Stimulated activated CD8-positive, alpha-beta memory T cell treated with anti-CD3 and anti-CD28 coated beads, Interleukin-15, amount 100 ng/mL, for 4 hours (primary cell): ENCODE results near the gene SLC14A1.
A peak's percentile ranks its signal among the peaks of the same experiment; 100 is the strongest.
"Not testable (repeated sequence)": the region's sequence is repeated elsewhere in the genome, so short reads cannot be mapped to it uniquely, and the experiment has no call there.

Source experiments
- DNase-seq, 2 donors: peaks; one replicate each; pipeline ENCODE4 v3.0.0-alpha.2; 2020; ENCODE audit warnings: low read depth in 2 of 2

Gene SLC14A1

DNA sequence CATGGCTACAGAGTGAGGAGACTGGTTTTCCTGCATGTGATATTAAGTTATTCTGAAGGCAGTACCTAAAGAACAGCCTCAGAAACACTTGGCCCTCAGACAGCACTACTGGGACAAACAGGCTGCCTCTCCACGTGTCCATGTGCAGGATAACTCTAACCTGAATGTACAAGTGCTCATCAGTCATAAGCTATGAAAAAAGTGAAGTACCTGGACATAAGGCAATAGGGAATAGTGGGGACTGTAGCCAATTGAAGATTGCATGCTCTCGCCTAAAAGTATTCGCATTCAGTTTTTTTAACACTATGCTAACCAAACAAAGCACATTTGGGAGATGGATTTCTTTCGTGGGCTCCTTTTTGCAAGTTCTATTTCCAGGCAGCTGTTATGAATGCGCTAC, 33.0 kb downstream of the SLC14A1 start:
- no peak for DNase-seq

DNA sequence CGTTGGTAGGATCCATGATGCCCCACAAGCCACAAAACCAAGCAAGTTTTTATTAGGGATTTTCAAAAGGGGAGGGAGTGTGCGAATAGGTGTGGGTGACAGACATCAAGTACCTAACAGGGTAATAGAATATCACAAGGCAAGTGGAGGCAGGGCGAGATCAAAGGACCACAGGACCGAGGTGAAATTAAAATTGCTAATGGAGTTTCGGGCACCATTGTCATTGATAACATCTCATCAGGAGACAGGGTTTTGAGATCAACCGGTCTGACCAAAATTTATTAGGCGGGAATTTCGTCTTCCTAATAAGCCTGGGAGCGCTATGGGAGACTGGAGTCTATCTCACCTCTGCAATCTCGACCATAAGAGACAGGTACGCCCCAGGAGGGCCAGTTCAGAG, 33.7 kb downstream of the SLC14A1 start:
- not testable (repeated sequence) for DNase-seq

DNA sequence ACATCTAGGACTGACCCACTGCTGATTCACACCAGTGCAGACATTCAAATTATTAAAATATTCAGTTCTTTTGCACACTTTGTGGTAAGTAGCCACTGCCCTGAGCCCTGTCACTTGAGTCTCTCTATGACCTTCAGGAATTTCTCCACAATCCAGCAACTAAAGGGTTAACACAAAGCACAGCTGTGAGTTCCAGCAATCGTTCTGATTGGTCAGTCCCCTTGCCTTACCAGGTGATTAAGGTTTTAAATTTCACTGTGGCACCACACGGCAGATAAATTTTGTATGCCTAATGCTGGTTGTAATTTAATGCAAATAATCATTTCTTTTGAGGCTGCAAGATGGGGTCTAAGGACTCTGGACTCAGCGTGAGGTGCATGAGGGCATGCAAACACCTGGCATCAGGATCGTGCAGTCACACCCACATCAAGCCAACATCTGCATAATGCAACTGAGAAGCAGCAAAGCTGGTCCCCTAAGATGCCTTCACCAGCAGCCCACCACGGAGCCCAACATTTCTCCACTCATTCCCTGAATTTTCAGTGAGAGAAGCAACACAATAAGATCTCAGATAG, 36.6 kb downstream of the SLC14A1 start:
- no peak for DNase-seq

DNA sequence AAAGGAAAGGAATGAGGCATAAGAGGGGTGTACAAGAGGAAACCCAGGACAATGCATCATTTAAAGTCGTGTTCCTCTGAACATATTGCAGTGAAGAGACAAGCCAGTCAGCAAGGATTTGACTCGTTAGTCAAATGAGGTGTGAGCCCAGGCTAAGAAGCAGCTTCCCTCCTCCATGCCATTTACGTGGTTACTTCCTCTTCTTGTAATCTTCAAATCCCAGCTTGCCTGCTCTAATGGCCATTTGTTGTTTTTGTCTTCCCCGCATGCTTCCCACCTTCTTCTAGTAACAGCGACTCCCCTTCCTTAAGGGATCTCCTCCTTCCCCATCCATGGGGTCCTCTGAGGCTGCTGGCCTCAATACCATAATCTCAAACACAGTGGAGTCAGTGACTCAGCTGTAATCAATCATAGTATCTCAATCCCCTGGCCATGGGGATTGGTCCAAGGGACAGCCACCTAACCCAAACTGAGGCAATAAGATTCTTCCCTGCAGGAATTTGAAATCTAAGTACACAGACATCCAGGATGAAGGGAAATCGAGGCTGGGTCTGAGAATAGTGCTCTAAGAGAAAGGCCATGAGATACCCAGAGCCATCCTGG, 37.6 kb downstream of the SLC14A1 start:
- no peak for DNase-seq

DNA sequence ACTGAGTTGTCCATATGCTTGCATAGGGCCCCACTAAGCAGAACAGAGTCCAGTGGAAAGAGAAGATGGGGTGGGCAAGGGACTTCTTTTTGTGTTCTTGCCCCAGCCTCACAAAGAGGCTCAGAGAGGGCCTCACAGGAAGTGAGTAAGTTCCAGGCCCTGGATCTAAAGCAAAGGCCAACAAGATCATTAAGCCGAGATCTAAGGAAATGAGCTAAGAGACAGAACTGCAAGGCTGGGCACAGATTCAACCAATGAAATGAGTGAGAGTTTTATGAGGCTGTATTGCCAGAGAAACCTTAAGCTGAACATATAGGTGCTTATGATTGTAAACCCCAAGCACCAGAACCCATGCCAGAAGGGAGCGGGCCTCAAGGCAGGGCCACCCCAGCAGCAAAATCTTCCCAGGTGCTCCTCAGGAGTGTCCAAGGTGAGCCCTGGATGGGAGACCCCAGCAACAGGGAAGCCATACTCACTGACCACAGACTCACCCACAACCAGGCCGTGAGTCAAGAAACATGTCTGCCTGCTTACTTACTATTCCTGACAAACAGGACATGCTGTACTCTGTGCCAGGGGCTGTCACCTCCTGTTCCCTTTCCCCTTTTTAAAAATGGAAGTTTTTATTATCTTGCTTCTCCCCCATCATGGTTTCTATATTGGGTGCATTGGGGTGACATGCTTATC, 40.2 kb downstream of the SLC14A1 start:
- DNase-seq, result no peak

DNA sequence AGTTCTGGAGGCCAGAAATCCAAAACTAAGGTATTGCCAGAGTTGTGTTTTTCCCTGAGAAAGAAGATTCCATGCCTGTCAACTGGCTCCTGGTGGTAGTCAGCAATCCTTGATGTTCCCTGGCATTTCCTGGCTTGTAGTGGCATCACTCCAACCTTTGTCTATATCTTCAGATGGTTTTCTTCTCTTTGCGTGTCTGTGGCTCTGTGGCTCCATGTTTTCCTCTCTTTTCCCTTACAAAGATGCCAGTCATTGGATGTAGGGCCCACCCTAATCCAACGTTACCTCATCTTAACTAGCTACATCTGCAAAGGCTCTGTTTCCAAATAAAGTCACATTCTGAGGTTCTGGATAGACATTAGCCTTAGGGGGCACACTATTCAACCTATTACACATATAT, 41.8 kb downstream of the SLC14A1 start:
- DNase-seq, result no peak

DNA sequence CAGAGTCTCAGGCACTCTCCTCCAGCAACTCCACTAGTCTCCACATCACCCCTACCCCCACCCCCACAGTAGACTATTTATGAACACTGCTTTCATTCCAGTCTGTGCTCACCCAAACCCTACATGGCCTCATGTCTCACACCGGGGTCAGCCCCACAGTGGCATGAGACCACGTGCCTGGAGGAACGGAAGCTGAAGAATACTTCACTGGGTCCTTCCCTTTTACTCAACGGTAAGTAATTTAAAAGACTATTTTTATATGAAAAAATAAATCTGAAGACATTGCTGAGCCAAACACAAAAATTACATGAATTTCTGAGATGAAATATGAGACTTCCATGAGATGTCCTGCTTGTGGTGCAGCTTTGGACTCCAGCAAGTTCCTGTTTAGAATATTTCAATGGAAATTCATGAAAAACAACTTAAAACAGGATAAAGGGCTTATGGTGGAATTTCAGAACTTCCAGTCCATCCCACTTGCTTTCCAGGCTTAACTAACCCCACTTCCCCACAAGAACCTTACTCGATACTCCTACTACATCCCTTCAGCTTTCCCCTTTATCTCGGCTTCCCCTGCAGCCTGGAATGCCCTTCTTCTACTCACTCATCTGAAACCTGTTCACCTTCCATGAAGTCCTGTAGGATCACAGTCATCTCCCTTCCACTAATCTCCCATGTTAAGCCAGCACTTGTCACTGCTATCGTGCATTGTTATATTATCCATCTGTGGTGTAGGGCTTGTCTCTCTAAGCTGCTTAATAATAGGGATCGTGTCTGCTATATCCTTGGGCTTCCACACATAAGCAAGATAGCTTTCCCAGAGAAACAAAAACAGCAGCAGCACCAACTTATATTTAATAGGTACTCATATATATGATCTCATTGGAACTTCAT, 47.9 kb downstream of the SLC14A1 start:
- DNase-seq, result no peak

DNA sequence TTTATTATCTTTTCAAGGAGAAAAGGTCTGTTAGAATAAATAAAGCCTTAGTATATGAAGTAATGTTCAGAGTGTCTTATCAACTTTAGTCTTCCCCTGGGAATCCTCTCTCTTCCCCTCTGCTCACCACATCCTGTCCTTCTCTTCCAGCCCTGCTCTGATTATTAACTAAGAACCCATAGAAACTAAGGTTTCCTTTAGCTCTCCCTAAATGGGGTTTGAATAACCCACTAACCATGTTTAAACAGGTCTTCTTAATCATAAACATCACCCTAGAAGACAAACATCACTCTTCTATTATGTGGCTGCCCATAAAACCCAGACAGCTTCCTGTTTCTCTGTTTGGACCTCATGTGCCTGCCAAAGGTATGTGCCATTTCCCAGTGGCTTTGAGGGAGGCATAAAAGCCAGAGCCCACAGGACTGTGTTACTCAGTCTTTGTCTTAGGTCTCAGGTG, 50.1 kb downstream of the SLC14A1 start:
- DNase-seq, result no peak

DNA sequence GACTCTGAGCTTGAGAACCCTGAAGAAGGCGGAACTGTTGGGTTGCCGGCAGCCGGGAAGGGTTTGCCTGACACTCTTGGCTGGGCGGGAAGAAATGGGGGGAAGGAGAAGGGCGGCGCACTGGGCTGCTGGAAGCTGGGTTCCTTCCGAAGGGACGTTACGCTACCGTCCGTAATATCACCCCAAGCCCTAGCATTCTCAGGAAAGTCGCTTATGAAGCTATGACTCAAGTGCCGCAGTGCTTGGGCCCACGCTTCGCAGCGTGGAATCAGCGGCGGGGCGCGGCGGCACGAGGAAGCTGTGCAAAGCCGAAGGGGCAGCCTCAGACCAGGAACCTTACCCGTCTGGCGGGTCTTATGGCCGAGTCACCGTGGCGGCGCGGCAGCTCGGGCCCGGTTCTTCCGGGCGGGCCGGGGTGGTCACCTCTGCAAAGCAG, 51.3 kb downstream of the SLC14A1 start:
- peak; percentile 7 to 14 for DNase-seq

DNA sequence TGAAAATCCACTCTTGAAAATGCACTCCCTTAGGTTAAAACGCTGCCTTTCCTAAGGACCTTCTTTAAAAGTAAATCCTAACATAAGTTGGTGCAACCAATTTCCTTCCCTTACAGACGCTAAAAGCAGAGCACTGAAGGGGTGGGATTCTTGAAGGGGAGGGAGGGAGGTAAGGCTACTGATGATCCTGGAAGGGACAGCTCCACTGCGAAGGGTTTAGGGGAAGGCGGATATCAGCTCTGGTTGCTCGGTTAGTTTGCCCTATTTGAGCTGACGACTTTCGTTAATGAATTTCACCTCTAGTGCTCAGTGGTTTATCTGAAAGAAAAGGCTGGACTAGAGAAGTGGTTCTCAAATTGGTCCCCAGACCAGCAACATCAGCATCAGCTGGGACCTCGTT, 51.8 kb downstream of the SLC14A1 start:
- no peak for DNase-seq

DNA sequence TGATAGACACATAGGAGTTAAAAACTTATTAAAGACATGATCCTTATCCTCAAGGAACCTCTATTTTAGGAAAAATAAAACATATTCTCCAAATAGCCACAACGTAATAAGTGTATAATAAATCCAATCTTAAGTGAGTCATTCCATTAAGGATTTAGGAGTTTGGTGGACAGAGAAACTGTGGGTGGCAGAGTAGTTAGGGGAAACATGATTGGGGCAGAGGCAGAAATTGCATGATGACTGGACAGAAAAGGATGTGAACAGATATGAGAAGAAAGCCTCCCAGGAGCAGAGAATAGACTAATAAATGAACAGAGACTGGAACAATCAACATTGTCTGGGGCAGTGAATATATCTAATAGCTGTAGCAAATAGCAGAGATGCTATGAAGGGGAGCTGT, 53.4 kb downstream of the SLC14A1 start:
- no peak for DNase-seq

DNA sequence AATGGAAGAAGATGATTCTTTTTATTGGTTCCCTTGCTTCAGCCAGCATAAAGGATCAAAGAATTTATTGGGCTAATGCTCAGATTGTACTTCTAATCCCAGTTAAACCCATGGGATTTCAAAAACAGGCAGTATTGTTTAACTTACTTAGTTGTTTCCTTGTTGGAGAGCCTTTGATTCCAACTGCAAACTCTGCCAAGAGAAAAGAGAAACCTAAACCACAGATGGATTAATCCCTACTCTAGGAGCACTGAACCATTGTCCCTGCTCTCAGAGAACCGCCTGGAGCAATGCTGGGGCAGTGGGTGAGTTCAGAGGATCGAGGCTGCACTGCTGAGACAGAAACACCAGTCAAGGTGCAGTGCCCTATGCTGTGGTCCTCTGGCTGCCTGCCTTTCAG, 56.6 kb downstream of the SLC14A1 start:
- no peak for DNase-seq

DNA sequence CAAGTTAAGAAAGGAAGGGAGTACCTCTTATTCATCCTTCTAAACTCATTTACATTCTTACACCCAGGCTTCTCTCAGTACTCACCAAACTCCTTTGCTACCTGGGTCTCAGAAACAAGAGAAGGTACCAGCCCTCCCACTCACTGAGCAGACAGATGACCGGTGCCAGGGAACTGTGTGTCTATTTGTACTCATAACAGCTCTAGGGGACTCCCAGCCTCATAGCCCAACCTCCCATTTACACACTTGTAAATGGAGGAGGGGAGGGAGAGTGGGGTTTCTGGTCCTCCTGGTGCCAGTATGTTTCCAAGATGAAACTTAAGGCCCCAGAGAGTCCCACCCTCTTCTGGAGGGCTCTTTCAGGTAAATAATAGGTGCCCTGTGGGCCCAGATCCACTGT, 58.7 kb downstream of the SLC14A1 start:
- DNase-seq, result no peak

DNA sequence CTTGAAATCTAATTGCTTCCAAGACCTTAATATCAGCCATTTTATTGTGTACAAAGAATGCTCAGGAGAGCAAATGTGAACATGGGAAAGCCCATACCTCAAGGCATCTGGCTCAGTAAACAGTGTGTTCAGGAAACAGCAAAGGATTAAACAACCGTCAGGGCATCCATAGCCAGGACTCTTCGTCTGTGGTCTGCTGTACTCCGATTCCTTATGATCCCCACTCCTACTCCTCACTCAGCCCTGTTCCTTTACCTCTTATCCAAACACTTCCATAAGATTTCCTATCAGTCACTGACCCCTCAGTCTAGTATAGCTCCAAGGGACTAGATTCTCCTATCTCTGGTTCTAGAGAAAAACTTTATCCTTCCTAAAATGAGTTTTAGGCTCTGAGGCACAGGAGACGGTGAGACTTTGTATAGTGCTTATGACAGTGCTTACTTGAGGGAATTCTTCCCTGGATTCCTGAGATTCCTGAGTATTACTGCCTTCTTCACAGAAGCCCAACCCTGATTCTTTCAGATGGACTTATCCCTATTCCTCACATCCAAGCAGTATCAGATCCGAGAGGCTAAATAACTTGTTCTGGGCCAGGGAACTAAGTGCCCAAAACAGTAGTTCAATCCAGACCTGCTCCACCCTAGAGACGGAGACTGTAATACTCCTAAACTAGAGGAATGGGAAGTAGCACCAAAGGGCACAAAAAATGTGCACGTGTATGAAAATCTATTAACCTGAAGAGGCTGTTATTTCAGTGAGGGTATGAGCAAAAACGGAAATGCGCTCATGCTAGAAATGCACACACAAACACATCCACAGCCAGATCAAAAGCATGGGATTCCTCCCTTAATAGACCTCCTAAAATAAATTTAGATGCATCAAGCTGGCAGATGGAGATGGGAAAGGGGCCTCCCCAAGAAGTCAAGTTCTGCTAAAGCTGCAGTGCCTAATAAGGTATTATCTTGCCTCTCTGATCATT, 59.4 kb downstream of the SLC14A1 start:
- DNase-seq, result no peak

DNA sequence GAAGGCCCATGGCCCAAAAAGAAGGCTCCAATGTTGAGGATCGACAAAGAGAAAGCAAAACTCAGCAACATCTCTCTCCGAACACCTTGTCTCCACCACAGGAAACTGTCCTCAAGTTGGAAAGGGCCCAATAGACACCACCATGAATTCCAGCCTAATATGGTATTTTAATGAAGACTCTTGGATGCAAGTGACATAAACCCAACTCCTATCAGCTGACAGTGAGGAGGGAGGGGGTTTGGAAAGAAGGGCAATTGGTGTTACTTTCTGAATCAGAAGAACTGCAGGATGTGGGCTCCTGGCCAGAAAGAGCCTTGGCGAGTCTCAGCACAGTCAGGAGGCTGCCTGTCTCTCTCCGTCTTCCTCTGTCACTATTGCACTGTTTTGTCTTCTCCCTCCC, 61.2 kb downstream of the SLC14A1 start:
- no peak for DNase-seq

DNA sequence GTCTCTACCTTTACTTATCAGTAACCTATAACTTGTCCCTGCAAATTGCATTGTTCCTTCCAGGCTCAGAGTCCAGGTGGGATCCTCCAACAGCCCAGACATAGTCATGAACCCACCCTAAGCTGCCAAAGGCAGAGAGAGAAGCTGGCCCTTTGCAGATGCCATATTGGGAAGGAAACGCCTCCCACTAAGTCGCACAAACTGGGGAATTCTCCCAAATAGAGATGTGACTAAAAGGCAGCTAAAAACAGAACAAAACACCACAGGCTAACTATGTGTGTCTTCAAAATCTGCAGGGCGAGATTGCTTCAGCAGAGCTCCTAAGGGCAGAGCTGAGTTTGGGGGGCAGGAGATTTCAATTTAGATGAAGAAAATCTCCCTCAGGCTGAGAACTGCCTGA, 63.0 kb downstream of the SLC14A1 start:
- no peak for DNase-seq

DNA sequence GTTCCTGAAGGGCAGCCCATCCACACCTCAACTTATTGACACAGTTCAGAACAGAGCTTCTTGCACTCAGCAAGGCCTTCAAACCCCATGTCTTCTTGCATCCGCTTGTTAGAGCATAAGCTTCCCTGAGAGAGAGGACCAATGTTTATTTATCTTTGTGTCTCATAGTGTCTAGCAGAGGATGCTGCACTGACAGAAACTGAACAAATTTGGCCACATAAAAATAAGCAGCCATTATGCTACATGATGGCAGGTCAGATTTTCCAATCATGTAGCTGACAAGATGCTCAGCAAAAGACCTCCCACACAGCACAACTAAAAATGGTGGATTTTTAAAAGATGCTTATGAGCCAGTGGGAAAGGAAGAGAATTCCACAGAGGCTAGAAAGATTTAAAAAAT, 63.4 kb downstream of the SLC14A1 start:
- no peak for DNase-seq

DNA sequence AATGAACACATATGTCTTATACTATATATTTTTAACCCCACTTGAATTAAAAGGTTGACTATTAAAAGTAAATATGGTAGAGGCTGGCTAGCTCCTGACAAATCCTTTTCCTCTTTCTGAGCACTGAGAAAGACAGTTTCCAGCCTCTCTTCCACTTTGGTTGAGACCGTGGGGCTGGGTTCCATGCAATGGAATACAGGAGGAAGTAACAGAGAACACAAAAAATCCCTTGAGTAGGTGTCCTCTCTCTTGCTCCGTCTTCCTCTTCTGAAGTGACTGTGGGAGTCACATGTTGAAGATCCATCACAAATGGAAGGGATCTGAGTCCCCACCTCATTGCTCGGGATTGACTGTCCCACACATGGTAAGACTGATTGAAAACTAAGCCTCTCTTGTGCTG, 64.9 kb downstream of the SLC14A1 start:
- no peak for DNase-seq

DNA sequence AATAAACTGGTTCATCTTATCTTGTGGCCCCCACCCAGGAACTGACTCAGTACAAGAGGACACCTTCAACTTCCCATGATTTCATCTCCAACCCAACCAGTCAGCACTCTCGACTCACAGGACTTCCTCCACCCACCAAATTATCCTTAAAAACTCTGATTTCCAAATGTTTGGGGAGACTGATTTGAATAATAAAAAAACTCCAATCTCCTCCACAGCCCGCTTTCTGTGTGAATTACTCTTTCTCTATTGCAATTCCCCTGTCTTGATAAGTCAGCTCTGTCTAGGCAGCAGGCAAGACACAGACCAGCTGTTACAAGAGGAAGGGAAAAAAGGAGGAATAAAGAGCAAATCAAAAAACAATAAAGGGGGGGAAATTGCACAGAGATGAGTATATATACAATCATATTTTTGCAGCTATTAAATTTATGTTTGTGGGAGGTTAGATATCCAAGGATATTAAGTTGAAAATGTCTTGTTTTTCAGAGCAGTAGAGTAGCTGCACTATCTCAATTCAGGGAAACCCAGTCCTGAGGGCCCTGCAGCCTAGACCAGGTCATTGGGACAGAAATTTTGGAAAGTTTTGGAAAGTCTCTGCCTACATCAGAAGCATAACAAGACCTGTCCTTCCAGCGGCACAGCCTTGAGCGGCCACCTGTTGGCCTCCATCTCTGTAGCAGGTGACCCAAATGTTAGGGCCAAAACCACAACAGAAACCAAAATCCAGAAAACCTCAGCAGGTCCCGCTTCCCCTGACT, 68.7 kb downstream of the SLC14A1 start:
- no peak for DNase-seq

DNA sequence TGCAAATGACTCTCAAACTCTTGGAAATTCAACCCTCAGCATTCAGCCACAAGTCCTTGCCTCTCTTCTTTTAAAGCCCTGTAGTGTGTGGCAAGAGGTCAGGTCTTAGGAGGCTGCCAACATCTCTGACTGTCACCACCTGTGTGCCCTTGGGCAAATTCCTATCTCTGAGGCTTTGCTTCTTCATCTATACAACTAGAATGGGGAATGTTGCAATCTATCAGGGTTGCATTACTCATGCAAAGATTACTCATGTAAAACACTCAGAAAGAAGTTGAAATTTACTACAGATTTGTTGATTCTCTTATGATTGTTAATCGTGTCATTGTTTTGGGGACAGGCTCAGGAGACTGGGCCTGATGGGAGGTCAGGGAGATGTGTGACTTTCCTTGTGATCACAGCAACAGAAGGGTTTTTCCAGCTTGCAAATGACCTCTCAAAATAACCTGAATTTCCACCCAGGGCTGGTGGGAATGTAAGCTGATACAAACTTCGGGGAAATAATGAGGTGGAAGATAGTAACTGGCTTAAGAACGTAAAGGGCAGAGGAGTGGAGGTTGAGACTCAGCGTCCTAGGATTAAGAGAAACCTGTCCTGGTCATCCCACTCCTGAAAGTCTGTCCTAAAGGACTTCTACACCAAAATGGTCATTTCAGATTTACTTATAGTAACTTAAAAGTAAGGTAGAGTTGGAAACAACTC, 69.4 kb downstream of the SLC14A1 start:
- DNase-seq, result no peak
